GM21390 (cell line): ENCODE data around the gene MZF1.

Experiments
- ATAC-seq: cut with Tn5 transposase; IDR thresholded peaks from one replicate; pipeline ENCODE4 v1.9.1; 2021; ENCODE audit not compliant: unreplicated experiment

MZF1 gene

DNA sequence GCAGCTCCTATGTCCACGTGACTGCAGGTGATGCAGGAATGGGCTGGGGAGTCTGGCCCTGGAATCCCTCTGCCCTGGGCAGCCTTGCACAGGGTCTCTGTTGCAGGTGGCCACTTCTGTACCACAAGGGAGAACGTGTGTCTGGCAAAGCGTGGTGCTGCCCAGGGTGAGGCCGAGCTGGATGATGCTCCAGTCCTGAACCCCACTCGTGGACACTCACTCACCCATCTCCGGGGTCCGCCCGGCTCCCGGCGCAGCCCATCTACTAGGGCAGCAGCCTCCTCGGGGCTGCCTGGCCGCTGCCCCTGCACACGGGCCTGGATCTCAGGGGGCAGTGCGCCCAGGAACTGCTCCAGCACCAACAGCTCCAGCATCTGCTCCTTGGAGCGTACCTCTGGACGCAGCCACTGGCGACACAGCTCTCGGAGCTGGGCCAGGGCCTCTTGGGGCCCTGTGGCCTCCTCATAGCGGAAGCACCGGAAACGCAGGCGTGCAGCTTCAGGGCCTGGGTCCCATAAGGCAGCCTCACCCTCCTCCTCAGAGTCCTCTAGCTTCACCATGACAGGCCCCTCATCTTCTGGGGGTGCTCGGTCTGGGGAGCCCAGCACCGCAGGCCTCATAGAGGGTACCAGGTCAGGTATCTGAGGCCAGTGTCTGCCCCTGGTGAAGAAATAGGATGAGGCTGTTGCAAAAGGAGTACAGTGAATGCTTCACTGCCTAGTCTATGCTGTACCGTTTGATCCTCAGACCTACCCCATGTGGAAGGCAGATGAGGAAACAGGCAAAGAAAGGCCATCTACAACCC lies 2.2 kb downstream of the MZF1 start:
- no peak for ATAC-seq

DNA sequence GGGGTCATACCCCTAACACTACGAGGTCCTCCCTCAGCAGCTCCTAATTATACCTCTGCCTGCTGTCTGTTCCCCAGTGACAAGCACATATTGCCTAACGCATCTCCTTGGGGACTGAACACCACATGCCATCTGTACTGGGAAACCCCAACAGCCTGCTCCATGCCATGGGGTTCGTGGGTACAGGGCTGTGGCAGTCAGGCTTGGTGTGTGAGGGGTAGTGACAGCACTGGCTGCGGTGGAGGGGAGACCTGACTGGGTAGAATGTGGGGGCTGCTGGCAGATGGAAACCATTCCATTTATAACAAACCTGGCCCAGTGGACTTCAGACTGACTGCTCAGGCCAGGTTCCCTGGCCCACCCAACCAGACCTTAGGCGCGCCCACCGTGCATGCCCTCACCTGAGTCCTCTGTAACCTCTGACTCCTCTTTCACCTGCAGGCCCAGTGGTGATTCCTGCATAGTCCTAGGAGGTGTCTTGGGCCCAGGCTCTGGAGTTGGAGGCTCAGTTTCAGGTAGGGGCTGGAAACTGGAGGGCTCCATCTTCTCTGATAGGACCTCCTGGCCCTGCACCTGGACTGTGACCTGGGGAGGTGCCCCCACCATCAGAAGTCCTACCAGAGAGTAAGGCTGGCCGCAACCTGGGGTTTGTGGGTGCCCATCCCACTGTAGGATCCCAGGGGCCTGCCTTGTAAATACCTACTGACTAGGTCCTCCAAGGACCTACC lies 3.0 kb downstream of the MZF1 start:
- ATAC-seq: no peak

DNA sequence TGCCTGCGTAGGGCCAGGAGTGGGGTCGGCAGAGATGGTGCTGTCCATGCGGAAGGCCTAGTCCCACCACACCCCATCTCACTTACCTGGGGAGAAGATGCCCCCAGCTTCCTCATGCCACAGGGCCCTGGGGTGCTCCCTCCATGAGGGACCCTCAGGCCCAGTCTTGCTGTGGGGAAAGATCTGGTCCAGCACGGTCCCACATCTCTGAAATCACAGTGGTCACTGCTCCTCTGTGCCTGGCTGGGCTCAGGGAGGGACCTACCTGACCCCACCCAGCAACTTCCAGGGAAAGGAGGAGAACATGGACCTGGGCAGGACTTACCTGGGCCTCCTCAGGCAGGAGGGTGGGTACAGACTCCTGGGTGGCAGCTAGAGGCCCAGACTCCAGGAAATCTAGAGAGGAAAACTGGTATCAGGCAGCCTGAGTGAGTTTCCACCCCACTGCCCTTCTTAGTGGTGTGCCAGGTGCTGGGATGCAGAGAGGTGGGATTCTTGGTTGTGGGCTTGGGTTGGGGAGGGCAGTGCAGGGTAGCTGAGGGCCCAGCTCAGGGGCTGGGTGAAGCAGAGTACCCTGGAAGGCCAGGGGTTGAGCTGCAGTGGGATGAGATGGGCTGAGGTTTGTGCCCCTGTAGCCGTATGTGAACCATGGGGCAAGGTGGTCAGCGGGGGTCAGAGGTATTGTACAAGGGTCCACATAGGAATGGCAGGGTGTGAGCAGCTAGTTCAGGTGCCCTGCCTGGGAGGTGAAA lies 3.8 kb downstream of the MZF1 start:
- no peak for ATAC-seq

DNA sequence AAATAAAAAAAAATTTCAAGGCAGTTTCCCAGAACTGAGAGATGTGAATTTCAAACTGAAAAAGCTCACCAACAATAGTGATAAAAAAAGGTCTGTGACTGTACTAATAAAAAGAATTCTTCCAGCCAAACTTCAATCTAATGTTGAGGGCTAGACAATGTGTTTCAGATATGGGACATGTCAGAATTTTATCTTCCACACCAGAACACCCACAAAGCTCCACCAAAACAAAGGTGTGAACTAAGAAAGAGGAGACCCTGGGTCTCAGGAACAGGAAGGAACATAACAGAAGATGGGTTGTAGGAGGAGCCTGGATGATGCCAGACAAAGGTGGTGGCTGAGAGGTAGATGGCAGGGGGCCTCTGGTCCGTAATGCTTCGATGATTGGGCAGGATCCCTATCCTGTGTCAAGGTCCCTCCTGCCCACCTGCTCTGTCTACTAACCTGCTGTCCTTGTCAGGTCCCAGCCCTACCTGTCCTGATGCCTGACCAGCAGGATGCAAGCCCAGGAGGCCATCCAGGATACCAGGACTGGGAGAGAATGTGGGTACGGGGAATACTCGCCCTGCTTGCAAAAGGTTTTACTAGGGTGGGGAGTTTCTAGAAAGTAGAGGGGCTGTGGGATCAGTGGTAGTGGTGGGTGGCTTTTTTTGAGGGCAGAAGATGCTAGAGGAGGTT lies 4.5 kb downstream of the MZF1 start:
- ATAC-seq: no peak

DNA sequence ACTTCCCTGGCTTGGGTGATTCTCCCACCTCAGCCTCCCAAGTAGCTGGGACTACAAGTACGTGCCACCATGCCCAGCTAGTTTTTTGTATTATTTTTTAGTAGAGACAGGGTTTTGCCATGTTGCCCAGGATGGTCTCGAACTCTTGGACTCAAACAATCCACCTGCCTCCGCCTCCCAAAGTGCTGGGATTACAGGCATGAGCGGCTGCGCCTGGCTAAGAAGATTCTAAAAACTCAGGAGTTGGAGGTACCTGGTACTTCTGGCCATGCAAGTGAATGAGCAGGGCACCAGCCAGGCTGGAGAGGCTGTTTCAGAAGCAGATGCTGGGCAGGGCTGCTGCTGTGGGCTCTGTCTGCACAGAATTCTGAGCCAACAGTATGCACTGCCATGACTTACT lies 6.1 kb downstream of the MZF1 start:
- no peak for ATAC-seq

DNA sequence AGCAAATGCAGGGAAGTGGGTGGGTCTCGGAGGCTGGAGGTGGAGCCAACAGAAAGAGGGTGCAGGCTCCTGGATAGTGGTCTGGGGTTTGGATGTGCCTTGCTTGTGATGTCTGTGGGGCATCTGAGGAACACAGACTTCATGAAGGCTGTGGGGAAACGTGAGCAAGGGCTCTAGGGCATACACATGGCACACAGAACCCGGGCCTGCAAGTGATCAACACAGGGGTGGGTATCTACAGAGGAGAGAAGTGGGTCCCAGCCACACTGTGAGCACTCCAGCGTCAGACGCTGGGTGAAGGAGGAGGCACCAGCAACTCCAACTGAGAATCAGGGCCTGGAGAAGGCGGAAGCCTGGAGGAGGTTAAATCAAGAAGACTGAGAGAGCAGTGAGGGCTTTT lies 9.3 kb downstream of the MZF1 start:
- ATAC-seq: no peak

DNA sequence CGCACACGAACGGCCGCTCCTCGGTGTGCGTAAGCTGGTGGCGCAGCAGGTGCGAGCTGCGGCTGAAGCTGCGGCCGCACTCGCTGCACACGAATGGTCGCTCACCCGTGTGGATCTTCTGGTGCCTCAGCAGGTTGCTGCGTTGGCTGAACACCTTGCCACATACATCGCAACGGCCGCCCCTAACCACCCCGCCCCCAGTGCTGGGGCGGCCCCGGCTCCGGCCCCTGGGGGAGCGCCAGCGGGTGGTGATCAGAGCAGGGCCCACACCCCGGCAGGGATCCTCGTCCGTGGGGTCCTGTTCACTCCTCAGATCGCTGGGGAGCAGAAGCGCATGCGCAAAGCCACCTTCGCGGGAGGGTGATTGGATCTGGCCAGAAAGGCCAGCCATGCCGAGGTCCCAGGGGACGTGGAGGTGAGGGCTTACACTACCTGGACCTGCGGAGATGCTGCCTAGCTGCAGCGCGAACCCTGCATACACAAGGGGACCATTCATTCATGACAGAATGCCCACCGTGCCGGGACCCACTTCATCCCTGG lies 10.0 kb downstream of the MZF1 start:
- ATAC-seq: no peak

DNA sequence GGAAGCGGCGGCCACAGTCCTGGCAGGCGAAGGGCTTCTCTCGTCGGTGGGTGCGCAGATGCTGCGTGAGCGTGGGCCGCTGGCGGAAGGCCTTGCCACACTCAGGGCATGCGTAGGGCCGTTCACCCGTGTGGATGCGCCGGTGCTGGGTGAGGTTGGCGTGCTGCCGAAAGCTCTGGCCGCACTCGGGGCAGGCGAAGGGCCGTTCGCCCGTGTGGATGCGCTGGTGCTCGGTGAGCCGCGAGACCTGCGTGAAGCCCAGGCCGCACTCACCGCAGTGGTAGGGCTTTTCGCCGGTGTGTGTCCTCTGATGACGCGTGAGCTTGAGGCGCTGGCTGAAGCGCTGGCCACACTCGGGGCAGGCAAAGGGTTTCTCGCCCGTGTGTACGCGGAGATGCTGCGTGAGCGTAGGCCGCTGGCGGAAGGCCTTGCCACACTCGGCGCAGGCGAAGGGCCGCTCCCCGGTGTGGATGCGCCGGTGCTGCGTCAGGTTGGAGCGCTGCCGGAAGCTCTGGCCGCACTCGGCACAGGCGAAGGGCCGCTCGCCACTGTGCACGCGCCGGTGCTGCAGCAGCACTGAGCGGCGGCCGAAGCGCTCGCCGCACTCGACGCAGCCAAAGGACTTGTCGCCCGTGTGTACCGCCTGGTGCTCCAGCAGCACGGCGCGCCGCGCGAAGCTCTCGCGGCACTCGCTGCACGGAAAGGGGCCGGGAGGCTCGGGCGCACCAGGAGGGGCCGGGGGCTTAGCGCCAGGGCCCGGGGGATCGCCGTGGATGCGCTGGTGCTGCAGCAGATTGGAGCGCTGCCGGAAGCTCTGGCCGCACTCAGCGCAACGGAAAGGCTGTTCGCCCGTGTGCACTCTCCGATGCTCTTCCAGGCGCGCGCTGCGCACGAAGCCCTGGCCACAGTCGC lies 10.8 kb downstream of the MZF1 start:
- ATAC-seq: no peak

DNA sequence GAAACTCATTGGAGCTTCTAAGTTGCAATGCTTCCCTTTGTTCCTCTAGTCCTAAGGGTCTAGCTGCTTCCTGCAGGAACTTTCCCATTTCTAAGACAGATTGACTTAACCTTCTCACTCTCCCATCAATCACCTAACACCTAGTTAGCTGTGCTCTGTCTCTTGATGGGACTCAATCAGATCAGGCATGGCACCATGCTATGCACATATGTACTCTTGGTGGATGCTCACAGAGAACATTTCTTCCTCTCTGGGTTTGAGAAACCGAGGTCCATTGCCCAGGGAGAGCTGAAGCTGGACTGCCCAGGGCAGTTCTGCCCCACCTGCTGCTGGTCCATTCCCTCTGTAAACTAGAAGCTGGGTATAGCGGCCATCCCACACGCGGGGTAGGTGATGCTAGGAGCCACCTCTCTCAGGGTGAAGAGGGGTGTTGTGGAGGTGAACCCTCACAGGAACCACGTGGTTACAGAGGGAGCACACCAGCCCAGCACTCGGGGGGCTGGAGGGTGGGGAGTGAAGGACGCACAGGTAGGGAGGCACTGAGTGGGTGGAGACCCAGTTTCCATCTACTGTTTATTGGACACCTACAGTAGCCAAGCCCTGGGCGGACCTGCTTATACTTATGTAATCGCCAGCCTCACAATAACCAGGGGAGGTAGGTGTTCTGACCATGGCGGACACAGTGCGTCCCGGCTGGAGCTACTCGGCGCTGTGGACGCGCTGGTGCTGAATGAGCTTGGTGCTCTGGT lies 11.6 kb downstream of the MZF1 start:
- ATAC-seq: no peak

DNA sequence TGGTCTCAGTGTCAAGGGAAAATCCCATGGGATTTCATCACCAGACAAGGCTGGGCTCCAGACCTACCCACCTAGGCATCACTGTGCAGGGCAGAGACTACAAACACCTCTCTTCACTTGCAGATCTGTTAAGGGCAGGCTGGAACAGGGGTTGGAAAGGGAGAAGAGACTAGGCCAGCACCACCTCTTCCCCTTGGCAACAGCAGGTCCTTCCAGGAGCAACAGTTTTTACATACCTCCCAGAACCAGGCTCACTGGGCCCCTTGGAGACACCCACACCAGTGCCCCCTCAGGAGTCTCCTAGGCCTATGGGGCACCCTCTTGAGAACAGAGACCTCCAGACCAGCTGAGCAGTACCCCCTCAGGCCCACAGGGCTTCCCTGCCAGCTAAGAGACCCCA lies 12.2 kb downstream of the MZF1 start:
- ATAC-seq: no peak

DNA sequence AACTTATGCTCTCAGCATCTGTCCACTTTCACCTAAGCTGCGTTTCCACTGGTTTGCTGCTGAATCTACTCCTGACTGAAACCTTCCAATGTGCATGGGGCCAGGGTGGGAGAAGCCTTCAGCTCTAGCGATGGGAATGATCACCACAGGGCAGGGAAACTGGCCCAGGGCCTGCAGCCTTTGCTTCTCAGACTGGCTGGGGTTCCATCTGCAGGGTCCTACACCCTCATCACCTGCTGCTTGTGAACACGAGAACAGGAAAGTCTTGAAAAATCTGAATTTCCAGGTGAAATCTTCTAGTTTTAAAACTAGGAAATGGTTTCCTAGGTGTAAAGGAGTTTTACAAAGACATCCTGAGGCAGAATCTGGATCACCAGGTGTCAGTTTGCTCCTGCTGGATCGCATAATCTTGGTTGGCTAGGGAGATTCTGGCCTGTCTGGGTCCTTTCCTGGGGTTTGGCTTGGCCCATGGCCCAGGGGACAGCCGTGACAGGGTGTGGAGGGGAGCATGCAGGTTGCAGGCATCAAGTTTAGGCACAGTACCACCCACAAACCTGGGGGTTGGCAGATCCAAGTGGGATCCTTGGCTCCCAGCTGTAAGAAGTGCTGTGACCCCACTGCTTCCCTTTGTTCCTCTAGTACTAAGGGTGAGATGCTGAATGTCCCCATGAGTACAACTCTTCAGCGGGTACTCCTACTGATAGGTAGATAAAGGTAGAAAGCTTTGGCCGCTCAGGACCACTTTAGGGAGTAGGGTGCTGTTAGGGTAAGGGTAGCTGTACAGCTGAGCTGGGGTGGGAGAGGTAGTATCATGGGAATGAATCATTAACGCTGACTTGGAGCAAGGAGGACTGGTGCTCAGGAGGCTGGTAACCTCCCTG lies 12.9 kb downstream of the MZF1 start:
- no peak for ATAC-seq

DNA sequence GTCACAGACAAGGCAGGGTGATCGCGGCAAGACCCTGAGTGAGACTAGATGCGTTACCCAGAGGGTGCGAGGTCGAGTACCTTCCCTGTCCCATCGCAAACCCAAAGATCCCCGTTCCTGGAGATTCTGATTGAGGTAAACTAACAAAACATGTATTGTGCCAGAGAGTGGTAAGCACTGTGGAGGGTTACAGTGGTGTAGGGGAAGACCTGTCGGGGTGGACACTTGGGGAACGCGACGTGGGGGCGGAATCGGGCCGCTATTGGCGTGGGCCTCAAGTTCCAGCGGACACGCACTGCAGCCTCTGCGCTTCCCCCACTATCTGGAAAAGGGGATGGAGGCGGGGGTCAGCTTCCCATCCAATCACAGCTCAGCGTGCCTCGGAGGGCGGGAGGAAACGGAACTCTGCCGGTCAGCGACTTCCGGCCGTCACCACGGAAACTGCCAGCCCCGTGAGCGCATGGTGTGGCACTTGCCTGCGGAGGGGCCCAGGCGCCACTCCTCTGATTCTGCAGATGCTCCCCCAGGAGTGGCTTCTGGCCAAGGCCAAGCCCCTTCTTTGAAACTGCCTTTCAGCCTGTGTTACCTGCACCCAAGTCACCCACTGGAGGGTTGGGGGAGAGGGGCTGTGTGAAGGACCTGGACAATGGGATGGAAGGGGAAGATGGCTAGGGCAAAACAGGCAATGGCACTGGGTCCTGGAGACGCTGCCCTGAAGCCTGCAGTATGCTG lies 13.7 kb downstream of the MZF1 start:
- no peak for ATAC-seq

DNA sequence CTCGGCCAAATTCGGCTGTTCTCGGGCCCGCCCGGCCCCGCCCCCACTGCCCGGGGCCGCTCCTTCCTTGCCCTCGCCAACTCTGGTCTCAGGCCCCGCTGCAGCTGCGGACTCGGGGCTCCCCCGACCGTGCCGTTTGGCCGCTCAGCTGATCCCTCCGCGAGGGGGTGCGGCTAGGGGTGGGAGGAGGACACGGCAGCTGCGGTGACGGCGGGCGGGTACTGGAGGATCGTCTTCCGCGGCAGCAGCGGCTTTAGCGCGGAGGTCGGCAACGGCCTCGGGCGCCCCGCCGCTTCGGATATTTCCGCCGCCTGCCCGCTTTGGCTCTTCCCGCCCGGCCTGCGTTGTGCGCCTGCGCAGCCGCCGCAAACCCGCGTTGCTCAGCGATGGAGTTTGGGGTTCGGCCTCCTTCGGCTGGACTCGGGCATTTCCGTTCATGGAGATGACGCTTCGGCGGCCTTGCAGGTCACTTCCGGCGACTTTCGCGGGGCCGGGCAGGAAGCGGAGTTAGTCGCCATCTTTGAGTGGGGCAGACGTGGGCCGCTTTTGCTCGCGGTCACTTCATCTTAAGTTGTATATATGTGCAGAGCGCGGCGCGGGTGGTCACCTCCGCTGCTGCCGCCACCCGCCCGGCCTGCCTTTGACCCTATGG lies 14.4 kb downstream of the MZF1 start:
- peak; percentile 51 for ATAC-seq

DNA sequence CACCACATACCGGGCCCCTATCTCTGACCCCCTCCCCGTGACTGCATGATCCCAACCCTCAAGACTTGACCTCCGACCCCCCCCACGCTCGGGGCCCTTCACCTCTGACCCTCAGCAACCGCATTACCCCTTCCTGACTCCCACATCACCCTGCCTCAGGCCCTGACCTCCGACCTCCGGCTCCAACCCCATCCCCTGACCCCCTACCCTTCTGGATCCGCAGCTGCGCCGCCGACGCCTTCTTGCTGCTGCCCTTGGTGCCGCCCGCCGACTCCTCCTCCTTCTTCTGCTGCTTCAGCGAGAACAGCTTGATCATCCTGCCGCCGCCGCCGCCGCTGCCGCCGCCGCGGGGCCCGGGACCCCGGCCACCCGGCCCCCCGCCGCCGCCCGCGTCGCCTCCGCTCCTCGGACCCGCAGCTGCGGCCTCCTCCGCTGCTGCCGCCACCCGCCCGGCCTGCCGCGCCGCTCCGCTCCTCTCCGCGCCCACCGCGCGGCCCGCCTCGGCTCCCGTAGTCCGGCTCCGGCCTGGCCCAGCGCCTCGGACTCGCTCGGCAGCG lies 15.0 kb downstream of the MZF1 start, which contains the start of gene UBE2M:
TSS of gene UBE2M (minus strand) at position 546 of the 557 bp plus-strand sequence. CDS start at position 316, 230 bp downstream.
- no peak for ATAC-seq

DNA sequence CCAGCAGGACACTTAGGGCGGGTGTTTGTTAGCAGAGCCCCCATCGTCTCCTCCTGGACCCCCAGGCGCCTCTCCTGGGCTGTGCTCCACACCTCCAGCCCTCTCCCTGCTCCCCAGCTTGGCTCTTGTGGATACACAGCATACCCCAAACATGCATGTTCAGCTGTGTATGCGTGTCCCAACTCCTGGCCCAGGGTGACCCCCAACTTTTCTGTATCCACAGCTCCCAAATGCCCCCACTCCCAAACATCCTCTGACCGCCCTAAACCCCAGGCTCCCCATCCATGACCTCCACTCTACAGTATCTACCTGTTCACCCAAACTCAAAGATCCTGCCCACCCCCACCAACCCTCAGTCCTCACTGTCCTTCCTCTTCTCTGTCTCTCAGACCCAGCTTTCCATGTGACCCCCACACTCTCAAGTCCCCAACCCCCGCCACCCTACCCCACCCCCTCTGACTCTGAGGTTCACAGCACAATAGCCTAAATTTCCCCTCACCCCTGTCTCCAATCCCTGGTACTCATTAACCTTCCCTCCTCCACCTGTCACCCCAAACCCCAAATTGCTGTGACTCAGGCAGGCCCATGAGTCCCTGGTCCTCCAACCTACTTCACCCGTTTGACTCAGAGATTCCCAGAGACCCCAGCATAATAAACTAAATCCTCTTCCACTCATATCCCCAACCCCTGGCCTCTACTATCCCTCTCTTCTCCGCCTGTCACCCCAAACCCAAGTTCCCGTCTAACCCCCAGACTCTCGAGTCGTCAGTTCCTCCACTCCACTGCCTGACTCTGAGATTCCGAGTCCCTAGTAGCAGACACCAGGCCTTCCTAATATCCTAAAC lies 15.7 kb downstream of the MZF1 start:
- no peak for ATAC-seq
